Hindlimb muscle (tissue), 1 donor: Measurements from ENCODE around the gene SLC25A30. TPM values are rescaled to one million over a fixed set of nuclear protein-coding genes. Genes with fewer than 3 reads are reported as not detected.
"Not testable (repeated sequence)": the region's sequence is repeated elsewhere in the genome, so short reads cannot be mapped to it uniquely, and the experiment has no call there.

Source experiments
- DNase-seq: peaks from one replicate; pipeline ENCODE4 v3.0.0-alpha.2; 2013
- polyA plus RNA-seq: library from polyadenylated mRNA; unstranded; fragments of 120-200 nt; gene quantifications from one replicate; pipeline ENCODE4 v1.2.1, GENCODE V29; 2013; ENCODE audit not compliant: insufficient read length

The SLC25A30 gene
- polyA plus RNA-seq, 1 donor, result 14.7 TPM

- no peak for DNase-seq
Measured at GRCh38 chr13:45365558-45365885, 52.7 kb downstream of the SLC25A30 start.

- DNase-seq, result no peak
Measured at GRCh38 chr13:45364876-45365557, 53.2 kb downstream of the SLC25A30 start.

GRCh38 chr13:45362939-45363338 is 55.2 kb downstream of the SLC25A30 start:
- DNase-seq, result no peak

GRCh38 chr13:45361596-45362206 is 56.5 kb downstream of the SLC25A30 start:
- no peak for DNase-seq

GRCh38 chr13:45356966-45357672 is 61.1 kb downstream of the SLC25A30 start:
- DNase-seq, result no peak

GRCh38 chr13:45353895-45354294 is 64.3 kb downstream of the SLC25A30 start:
- no peak for DNase-seq

- DNase-seq, result no peak
Measured at GRCh38 chr13:45352031-45352430, 66.1 kb downstream of the SLC25A30 start.

GRCh38 chr13:45350152-45350551 is 68.0 kb downstream of the SLC25A30 start:
- DNase-seq, result no peak

- DNase-seq, result no peak
Measured at GRCh38 chr13:45349438-45349837, 68.7 kb downstream of the SLC25A30 start.

- DNase-seq, result not testable (repeated sequence)
Measured at GRCh38 chr13:45344064-45344463, 74.1 kb downstream of the SLC25A30 start.

Other genes starting within 250 kb of the SLC25A30 start
- not detected for gene KCTD4, start 217.3 kb downstream of the SLC25A30 start, polyA plus RNA-seq
- 8,044 TPM for gene TPT1, start 77.2 kb downstream of the SLC25A30 start, polyA plus RNA-seq
- gene COG3, start 46.6 kb upstream of the SLC25A30 start, polyA plus RNA-seq, result 21.3 TPM
- 1.3 TPM for gene ERICH6B, start 197.4 kb upstream of the SLC25A30 start, polyA plus RNA-seq